ENCODE data around the gene DNAH8. TPM values are rescaled to one million over a fixed set of nuclear protein-coding genes. Genes with fewer than 3 reads are reported as not detected.

Gene DNAH8
- total RNA-seq, 1 donor from 2014 or later: 0.24 TPM

GRCh38 chr6:39050453-39051112 lies 335.5 kb downstream of the DNAH8 start:
- DNase-seq (ENCODE audit: low spot score): no peak

GRCh38 chr6:39051399-39052122 lies 336.4 kb downstream of the DNAH8 start:
- no peak for DNase-seq (ENCODE audit: low spot score)

GRCh38 chr6:39053016-39053624 lies 338.0 kb downstream of the DNAH8 start:
- no peak for DNase-seq (ENCODE audit: low spot score)

- DNase-seq (ENCODE audit: low spot score): no peak
Measured at GRCh38 chr6:39053854-39054576, 338.9 kb downstream of the DNAH8 start.

- no peak for DNase-seq (ENCODE audit: low spot score)
Measured at GRCh38 chr6:39054577-39055142, 339.5 kb downstream of the DNAH8 start.

GRCh38 chr6:39055661-39056060 lies 340.6 kb downstream of the DNAH8 start:
- DNase-seq (ENCODE audit: low spot score): no peak

- no peak for DNase-seq (ENCODE audit: low spot score)
Measured at GRCh38 chr6:39056191-39056590, 341.1 kb downstream of the DNAH8 start.

- no peak for DNase-seq (ENCODE audit: low spot score)
Measured at GRCh38 chr6:39056681-39057080, 341.6 kb downstream of the DNAH8 start.

GRCh38 chr6:39057251-39058155 lies 342.4 kb downstream of the DNAH8 start:
- DNase-seq (ENCODE audit: low spot score): no peak

- no peak for DNase-seq (ENCODE audit: low spot score)
Measured at GRCh38 chr6:39058471-39059147, 343.5 kb downstream of the DNAH8 start.

- DNase-seq (ENCODE audit: low spot score): no peak
Measured at GRCh38 chr6:39059496-39060310, 344.6 kb downstream of the DNAH8 start.

GRCh38 chr6:39060467-39061160 lies 345.5 kb downstream of the DNAH8 start:
- DNase-seq (ENCODE audit: low spot score): no peak

GRCh38 chr6:39061182-39061581 lies 346.1 kb downstream of the DNAH8 start:
- no peak for DNase-seq (ENCODE audit: low spot score)

- DNase-seq (ENCODE audit: low spot score): no peak
Measured at GRCh38 chr6:39061588-39061987, 346.5 kb downstream of the DNAH8 start.

GRCh38 chr6:39062014-39062740 lies 347.1 kb downstream of the DNAH8 start:
- no peak for DNase-seq (ENCODE audit: low spot score)

- no peak for DNase-seq (ENCODE audit: low spot score)
Measured at GRCh38 chr6:39063526-39063925, 348.4 kb downstream of the DNAH8 start.

- DNase-seq (ENCODE audit: low spot score): no peak
Measured at GRCh38 chr6:39065561-39065960, 350.4 kb downstream of the DNAH8 start.

GRCh38 chr6:39068391-39068790 lies 353.3 kb downstream of the DNAH8 start:
- DNase-seq (ENCODE audit: low spot score): no peak
